LNCAP (cell line): ENCODE measurements around the gene CX3CL1.

Source experiments
- TF ChIP-seq, protein P1 (sequence below): fragments of 450-650 bp; IDR thresholded peaks from 2 replicates; pipeline ENCODE4 v1.5.1; 2017; ENCODE audit warnings: mild to moderate bottlenecking

The CX3CL1 gene

GRCh38 chr16:57381791-57382534 is 9.7 kb downstream of the CX3CL1 start:
- TF ChIP-seq, protein P1, sequence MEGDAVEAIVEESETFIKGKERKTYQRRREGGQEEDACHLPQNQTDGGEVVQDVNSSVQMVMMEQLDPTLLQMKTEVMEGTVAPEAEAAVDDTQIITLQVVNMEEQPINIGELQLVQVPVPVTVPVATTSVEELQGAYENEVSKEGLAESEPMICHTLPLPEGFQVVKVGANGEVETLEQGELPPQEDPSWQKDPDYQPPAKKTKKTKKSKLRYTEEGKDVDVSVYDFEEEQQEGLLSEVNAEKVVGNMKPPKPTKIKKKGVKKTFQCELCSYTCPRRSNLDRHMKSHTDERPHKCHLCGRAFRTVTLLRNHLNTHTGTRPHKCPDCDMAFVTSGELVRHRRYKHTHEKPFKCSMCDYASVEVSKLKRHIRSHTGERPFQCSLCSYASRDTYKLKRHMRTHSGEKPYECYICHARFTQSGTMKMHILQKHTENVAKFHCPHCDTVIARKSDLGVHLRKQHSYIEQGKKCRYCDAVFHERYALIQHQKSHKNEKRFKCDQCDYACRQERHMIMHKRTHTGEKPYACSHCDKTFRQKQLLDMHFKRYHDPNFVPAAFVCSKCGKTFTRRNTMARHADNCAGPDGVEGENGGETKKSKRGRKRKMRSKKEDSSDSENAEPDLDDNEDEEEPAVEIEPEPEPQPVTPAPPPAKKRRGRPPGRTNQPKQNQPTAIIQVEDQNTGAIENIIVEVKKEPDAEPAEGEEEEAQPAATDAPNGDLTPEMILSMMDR, result no peak

- TF ChIP-seq, protein P1, result no peak
Measured at GRCh38 chr16:57382535-57383275, 10.4 kb downstream of the CX3CL1 start.

DNA sequence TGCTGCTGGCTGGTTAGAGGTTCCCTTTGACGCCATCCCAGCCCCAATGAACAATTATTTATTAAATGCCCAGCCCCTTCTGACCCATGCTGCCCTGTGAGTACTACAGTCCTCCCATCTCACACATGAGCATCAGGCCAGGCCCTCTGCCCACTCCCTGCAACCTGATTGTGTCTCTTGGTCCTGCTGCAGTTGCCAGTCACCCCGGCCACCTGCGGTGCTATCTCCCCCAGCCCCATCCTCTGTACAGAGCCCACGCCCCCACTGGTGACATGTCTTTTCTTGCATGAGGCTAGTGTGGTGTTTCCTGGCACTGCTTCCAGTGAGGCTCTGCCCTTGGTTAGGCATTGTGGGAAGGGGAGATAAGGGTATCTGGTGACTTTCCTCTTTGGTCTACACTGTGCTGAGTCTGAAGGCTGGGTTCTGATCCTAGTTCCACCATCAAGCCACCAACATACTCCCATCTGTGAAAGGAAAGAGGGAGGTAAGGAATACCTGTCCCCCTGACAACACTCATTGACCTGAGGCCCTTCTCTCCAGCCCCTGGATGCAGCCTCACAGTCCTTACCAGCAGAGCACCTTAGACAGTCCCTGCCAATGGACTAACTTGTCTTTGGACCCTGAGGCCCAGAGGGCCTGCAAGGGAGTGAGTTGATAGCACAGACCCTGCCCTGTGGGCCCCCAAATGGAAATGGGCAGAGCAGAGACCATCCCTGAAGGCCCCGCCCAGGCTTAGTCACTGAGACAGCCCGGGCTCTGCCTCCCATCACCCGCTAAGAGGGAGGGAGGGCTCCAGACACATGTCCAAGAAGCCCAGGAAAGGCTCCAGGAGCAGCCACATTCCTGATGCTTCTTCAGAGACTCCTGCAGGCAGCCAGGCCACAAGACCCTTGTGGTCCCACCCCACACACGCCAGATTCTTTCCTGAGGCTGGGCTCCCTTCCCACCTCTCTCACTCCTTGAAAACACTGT is 11.3 kb downstream of the CX3CL1 start:
- TF ChIP-seq, protein P1, result no peak

DNA sequence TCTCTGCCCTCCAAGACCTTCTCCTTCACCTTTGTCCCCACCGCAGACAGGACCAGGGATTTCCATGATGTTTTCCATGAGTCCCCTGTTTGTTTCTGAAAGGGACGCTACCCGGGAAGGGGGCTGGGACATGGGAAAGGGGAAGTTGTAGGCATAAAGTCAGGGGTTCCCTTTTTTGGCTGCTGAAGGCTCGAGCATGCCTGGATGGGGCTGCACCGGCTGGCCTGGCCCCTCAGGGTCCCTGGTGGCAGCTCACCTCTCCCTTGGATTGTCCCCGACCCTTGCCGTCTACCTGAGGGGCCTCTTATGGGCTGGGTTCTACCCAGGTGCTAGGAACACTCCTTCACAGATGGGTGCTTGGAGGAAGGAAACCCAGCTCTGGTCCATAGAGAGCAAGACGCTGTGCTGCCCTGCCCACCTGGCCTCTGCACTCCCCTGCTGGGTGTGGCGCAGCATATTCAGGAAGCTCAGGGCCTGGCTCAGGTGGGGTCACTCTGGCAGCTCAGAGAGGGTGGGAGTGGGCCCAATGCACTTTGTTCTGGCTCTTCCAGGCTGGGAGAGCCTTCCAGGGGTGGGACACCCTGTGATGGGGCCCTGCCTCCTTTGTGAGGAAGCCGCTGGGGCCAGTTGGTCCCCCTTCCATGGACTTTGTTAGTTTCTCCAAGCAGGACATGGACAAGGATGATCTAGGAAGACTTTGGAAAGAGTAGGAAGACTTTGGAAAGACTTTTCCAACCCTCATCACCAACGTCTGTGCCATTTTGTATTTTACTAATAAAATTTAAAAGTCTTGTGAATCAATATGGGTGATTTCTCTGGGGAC is 12.2 kb downstream of the CX3CL1 start:
- TF ChIP-seq, protein P1, result no peak

GRCh38 chr16:57385083-57385482 is 12.8 kb downstream of the CX3CL1 start:
- TF ChIP-seq, protein P1, result no peak

- TF ChIP-seq, protein P1, result no peak
Measured at GRCh38 chr16:57386381-57386951, 14.2 kb downstream of the CX3CL1 start.
